MM.1S (cell line): ENCODE results near the gene TSPOAP1.

Experiments
- EZH2 ChIP-seq: fragments of 300-600 bp; sonication (generic); optimal IDR thresholded peaks from 2 replicates; pipeline ENCODE3; 2017; ENCODE audit warnings: low read depth, mild to moderate bottlenecking, antibody characterized with exemption, low read length, mixed read lengths
- EZH2phosphoT487 ChIP-seq: fragments of 300-600 bp; sonication (generic); IDR thresholded peaks from 2 replicates; pipeline ENCODE4 v1.6.1; 2018; ENCODE audit warnings: antibody characterized with exemption, low read length
- TF ChIP-seq, protein P1 (sequence below): fragments of 300-600 bp; sonication (generic); IDR thresholded peaks from 2 replicates; pipeline ENCODE4 v1.5.1; 2016; ENCODE audit warnings: antibody characterized with exemption, low read length, mixed read lengths

DNA sequence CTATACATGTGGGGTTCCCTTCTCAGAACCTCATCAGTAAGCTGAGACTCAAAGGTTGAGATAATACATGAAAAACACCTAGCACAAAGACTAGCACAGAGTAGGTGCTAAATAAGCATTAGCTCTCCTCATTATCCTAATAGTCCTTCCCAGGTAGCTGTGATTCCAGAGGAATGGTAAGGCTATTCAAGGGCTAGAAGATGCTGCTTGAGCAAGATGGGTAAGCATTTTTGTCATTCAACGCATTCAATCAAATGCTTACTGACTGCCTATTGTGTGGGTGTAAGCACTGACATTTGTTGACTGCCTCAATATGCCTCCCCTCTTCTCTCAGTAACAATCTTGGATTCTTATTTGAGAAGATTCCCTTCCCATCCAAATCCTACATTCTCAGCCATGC, 19.4 kb upstream of the TSPOAP1 start:
- TF ChIP-seq, protein P1, sequence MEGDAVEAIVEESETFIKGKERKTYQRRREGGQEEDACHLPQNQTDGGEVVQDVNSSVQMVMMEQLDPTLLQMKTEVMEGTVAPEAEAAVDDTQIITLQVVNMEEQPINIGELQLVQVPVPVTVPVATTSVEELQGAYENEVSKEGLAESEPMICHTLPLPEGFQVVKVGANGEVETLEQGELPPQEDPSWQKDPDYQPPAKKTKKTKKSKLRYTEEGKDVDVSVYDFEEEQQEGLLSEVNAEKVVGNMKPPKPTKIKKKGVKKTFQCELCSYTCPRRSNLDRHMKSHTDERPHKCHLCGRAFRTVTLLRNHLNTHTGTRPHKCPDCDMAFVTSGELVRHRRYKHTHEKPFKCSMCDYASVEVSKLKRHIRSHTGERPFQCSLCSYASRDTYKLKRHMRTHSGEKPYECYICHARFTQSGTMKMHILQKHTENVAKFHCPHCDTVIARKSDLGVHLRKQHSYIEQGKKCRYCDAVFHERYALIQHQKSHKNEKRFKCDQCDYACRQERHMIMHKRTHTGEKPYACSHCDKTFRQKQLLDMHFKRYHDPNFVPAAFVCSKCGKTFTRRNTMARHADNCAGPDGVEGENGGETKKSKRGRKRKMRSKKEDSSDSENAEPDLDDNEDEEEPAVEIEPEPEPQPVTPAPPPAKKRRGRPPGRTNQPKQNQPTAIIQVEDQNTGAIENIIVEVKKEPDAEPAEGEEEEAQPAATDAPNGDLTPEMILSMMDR, result no peak
- TF ChIP-seq EZH2, result no peak
- no peak for TF ChIP-seq EZH2phosphoT487
